ENCODE results near the gene ANKRD44.

ANKRD44 gene

DNA sequence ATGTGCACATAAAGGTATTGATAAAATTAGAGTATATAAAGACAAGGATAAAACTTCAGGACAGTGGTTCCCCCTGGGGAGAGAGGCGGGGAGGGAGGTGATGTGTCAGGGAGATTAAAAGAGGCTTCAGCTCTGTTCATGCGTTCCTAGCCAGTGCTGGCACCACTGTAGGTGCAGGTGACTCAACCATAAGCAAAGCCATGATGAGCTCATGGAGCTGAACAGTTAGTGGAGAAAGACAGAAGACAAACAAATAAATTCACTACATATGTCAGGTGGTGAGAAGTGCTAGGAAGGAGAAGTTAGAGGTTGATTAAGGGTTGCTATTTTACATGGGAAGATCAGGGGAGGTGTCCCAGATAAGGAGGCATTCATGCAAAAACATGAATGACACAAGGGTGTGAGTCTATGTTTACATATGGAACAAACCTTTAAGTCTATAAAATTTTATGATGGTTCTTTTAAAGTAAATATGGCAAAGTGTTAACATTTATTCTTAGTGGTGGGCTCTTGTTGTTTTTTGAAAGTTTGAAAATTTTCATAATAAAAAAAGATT is 136.0 kb downstream of the ANKRD44 start:
- DNase-seq (ENCODE audit: low read depth), result no peak

- DNase-seq (ENCODE audit: low read depth), result no peak
Observed at GRCh38 chr2:197171582-197171981, 139.0 kb downstream of the ANKRD44 start.

GRCh38 chr2:197170208-197170607 is 140.4 kb downstream of the ANKRD44 start:
- no peak for DNase-seq (ENCODE audit: low read depth)

- peak; percentile 58 for DNase-seq (ENCODE audit: low read depth)
Observed at GRCh38 chr2:197168705-197169104, 141.9 kb downstream of the ANKRD44 start.

- no peak for DNase-seq (ENCODE audit: low read depth)
Observed at GRCh38 chr2:197167608-197168314, 142.8 kb downstream of the ANKRD44 start.

GRCh38 chr2:197165020-197165419 is 145.6 kb downstream of the ANKRD44 start:
- no peak for DNase-seq (ENCODE audit: low read depth)

DNA sequence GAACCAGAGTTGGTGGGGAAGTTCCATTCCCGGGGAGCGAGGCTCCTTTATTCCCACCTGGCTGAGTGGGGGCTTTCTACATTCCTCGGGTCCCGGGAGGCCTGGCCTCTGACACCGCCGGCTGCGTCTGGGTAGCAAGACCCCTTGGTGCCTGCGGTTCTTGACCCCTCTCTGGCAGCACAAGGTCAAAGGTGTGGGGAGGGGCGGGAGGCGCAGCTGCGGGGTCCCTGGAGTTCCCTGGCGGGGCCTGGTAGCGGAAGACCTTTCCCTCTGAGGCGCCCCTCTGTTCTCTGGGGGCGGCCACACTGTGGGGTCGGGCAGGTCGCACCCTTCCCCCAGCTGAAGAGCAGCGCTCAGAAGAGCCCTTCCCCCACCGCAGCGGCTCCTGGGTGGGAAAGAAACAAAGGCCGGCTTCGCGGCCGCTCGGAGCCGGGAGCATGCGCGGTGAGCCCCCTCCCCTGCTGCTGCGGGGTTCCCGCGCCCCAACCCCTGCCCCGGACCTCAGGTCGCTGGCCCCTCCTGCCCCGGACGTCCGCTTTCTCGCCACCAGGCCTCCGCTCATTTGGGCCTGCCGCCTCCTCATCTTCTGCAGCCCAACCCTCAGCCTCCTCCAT is 146.3 kb downstream of the ANKRD44 start:
- no peak for DNase-seq (ENCODE audit: low read depth)

- no peak for DNase-seq (ENCODE audit: low read depth)
Observed at GRCh38 chr2:197163712-197164140, 146.9 kb downstream of the ANKRD44 start.

DNA sequence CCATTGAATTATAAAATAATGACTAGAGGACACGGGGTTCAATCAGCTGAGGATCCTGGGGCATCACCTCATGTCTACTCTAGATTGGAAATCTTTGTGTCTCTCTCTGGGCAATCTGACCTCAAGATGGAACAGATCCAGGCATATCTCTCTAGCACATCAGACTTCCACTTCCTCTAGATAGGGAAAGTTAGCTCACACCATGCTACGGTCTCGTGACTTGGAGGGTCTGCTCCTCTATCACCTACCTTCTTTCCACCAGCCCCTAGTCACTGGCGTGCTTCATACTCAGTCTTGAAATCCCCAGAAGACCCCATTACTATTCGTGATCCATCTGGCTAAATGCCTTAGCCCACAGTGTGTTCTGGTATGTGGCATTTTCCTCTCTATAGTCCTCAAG is 148.8 kb downstream of the ANKRD44 start:
- DNase-seq (ENCODE audit: low read depth), result no peak

DNA sequence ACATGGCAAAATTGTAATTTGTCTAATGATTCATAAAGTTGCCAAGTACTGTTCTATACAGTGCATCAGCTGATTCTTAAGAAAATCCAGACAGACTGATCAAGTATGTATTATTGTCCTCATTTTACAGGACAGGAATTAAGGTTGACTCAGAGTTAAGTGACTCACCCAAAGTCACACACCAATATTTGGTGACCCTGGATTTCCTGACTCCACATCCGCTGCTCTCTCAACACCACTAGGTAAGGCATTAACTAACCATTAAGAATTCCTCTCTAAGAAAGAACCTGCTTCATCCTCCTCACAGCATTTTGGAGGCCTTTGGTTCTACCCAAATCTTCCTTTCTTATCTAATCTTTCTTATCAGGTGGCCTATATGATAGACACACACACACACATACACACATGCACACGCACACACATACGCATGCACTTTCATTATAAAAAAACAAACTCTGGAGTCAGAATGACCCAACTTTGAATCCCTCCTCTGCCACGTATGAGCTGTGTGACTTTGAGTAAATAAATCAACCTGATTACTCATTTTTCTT is 150.8 kb downstream of the ANKRD44 start:
- DNase-seq (ENCODE audit: low read depth), result no peak

- DNase-seq (ENCODE audit: low read depth), result no peak
Observed at GRCh38 chr2:197158591-197159550, 151.7 kb downstream of the ANKRD44 start.

DNA sequence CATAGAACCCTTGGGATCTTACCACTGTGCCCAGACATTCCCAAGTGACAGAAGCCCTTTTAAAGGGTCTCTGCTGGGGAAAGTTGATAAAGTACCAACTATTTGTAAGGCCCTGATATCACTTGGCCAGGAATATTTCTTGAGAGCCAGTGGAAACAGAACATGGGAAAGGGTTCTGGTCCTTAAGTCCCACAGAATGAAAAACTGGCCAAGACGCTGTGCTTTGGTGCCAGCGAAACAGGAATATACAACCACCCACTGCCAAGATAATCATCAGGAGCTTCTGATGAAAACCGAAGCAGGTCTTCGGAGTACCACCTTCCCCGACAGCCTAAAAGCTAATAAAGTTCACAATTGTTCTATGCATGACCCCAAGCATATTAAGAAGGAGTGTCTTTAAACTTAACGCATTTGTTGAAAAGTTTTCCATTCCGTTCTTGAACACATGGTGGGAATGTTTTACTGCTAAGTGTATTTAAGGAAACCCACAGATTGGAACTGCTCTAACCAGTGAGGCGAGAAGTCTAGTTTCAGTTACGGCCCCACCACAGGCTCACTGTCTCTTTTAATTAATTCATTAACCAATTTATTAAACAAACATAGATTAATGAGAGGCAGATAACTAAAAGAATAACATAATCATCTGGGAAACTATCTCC is 152.6 kb downstream of the ANKRD44 start:
- DNase-seq (ENCODE audit: low read depth), result no peak

- no peak for DNase-seq (ENCODE audit: low read depth)
Observed at GRCh38 chr2:197156771-197157170, 153.8 kb downstream of the ANKRD44 start.

- no peak for DNase-seq (ENCODE audit: low read depth)
Observed at GRCh38 chr2:197152451-197153228, 157.9 kb downstream of the ANKRD44 start.

DNA sequence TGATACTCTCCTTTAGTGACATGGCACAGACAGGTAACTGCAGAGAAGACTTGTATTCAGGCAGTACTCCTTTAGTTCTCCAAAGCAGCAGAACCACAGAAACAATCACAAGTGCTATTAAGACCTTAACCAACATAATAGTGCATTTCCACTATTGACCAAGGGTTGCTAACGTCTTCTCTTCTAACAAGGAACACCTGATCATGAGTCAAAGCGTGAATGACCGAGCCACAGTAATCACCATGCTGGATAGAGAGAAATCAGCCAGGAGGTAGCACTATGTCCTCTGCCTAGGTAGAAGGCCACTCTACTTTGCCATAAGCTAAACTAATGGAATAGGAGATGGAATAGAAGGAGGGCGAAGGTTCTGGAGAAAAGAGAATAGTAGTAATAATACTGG is 161.0 kb downstream of the ANKRD44 start:
- no peak for DNase-seq (ENCODE audit: low read depth)

GRCh38 chr2:197148401-197148800 is 162.2 kb downstream of the ANKRD44 start:
- no peak for DNase-seq (ENCODE audit: low read depth)

DNA sequence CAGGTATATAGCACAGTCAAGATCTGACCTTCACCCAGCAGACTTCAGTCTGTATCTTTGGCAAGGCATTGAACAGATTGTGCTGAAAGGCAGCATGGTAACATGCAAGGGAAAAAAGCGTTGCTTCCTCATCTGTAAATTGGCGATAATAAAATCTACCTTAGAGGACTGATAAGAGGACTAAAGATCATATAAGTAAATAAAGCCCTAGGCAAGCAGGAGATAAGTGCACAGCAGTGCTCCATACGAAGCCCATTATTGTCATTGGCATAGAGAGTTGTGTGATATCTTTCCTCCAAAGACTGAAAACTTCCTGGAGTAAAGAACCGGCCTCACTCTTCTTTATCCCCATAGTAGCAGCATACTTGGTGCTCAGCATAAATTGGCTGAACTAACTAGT is 162.6 kb downstream of the ANKRD44 start:
- no peak for DNase-seq (ENCODE audit: low read depth)

DNA sequence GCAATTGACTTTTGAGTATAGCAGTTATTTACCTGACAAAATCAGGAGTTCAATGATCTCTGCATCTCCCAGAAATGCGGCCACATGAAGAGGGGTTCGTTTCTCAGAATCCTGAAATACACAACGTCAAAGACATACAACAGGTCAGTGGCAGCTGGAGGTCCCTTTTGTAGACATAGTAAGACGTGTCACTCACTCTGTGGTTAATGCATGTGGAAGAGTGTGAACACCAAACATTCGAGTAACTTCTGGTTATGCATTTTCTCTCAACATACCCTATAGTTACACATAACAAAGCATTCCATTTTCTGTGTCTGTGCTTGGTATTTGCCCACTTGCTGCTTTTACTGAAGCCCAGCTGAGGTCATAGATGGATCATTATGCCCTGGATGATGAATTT is 163.6 kb downstream of the ANKRD44 start:
- no peak for DNase-seq (ENCODE audit: low read depth)

DNA sequence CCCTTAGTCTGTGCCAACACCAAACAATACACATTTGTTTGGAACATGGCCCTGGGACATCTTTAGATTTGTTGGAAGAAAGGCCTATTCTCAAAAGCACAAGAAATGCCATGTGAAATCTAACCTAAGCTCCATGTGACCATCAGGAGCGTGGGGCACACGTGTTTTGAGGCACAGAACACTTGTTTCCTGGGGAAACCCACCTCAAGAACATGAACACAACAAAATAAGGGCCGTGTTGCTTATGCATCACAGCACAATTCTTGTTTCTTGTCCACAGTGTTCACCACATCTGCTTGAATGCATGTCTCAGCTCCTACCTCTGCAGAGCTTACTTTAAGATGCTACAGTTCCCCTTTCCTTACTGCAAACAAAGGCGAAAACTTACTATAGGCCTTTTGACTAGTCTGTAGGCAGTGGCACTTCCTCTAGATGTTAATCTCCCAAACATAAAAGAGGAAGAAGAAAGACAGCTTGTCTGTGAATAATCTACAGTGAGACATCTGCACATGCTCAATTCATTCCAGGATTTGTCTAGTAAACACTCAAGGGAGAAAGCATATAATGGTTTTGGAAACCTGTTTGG is 165.0 kb downstream of the ANKRD44 start:
- DNase-seq (ENCODE audit: low read depth), result no peak

GRCh38 chr2:197144183-197144582 is 166.4 kb downstream of the ANKRD44 start:
- DNase-seq (ENCODE audit: low read depth), result no peak

Measured in stimulated activated CD8-positive, alpha-beta memory T cell treated with anti-CD3 and anti-CD28 coated beads, Interleukin-12 subunit alpha, Interleukin-12 subunit beta, amount 100 ng/mL, for 1 hour (primary cell).